GM12892 (cell line): ENCODE data around the gene CDH23.
A peak's percentile ranks its signal among the peaks of the same experiment; 100 is the strongest.

Experiments
- DNase-seq: peaks from one replicate; pipeline ENCODE4 v3.0.0; 2011; ENCODE audit not compliant: insufficient read length
- FAIRE-seq: peaks from 2 replicates; lab custom pipeline; 2011; peaks lifted over from hg19 to GRCh38; lab: Jason Lieb, UNC
- POLR2A ChIP-seq: IDR thresholded peaks from 2 replicates; pipeline ENCODE4 v1.6.1; 2011; ENCODE audit warnings: low read depth, low read length, control low read depth
- POLR2AphosphoS5 ChIP-seq: IDR thresholded peaks from 2 replicates; pipeline ENCODE4 v1.6.1; 2011; ENCODE audit warnings: low read depth, low read length, control low read depth
- TAF1 ChIP-seq: IDR thresholded peaks from 2 replicates; pipeline ENCODE4 v1.6.1; 2011; ENCODE audit warnings: low read depth, mild to moderate bottlenecking, control low read depth, low read length, borderline replicate concordance

Gene CDH23

GRCh38 chr10:71804077-71804476 lies 407.4 kb downstream of the CDH23 start:
- FAIRE-seq (no peak), DNase-seq (no peak)
- no peak for TF ChIP-seq POLR2AphosphoS5
- no peak for TF ChIP-seq POLR2A
- no peak for TF ChIP-seq TAF1

- TF ChIP-seq POLR2A (no peak), TAF1 (no peak), POLR2AphosphoS5 (no peak)
- no peak for DNase-seq
- FAIRE-seq = no peak
Measured at GRCh38 chr10:71805776-71806703, 409.3 kb downstream of the CDH23 start.

DNA sequence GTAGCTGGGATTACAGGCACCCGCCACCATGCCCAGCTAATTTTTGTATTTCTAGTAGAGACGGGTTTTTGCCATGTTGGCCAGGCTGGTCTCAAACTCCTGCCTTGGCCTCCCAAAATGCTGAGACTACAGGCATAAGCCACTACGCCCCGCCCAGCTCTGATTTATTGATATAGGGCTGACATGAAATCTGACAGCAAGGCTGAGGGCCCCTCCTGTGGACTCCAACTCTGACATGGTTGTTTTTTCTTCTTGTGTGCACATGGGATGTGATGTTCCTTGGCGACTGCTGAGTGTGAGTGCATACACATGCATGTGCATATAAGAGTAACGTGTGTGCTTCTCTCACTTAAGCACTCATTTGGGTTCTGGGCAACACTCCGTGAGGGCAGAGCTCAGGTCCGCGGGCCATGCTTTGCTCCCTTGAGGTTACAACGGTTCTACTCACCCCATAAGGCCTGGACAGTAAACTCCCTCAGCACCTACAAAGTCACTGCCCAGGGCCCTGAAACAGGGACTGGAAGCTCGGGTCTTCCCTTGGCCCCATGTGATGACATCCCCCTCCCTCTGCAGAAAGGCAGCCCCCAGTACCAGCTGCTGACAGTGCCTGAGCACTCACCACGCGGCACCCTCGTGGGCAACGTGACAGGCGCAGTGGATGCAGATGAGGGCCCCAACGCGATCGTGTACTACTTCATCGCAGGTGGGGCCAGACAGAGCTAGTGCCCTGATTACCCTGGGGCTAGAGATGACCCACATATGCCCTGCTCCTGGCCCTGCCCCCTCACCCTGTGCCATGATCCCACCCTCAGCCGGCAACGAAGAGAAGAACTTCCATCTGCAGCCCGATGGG lies 410.2 kb downstream of the CDH23 start:
- DNase-seq = no peak
- FAIRE-seq = no peak
- TF ChIP-seq POLR2A (no peak), POLR2AphosphoS5 (no peak), TAF1 (no peak)

- DNase-seq (no peak), FAIRE-seq (no peak)
- TF ChIP-seq POLR2A (no peak), POLR2AphosphoS5 (no peak), TAF1 (no peak)
Measured at GRCh38 chr10:71807557-71808510, 411.1 kb downstream of the CDH23 start.

- FAIRE-seq = no peak
- no peak for DNase-seq
- TF ChIP-seq TAF1 (no peak), POLR2AphosphoS5 (no peak), POLR2A (no peak)
Measured at GRCh38 chr10:71809628-71810027, 412.9 kb downstream of the CDH23 start.

DNA sequence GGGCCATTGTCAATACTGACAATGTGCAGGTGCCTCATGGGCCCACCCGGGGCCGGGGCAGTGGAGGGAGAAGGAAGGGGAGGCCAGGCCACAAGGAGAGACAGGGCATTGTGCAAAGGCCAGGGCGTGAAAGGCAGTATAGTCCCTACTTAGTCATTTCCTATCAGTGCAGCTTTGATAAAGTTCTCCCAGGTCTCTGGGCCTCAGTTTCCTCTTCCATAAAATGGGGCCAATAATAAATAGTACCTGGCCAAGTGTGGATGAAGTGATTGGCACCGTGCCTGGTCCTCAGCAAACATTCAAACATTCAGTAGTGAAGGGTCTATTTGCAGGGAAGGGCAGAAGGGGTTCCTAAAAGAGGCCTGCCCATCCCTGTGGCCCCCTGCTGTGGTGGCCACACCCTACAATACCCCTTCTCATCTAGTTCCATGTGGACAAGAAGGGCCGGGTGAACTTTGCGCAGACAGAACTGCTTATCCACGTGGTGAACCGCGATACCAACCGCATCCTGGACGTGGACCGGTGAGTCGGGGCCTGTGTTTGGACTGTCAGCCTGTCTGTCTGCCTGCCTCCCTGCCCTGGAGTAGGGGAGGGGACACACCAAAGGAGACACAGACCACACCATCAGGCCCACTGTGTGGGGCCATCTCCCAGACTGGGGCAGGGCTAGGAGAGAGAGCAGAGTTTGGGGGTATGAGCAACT lies 413.5 kb downstream of the CDH23 start:
- DNase-seq (no peak), FAIRE-seq (no peak)
- no peak for TF ChIP-seq POLR2A
- TF ChIP-seq TAF1 = no peak
- no peak for TF ChIP-seq POLR2AphosphoS5

GRCh38 chr10:71811351-71811750 lies 414.6 kb downstream of the CDH23 start:
- TF ChIP-seq POLR2AphosphoS5 (no peak), POLR2A (no peak), TAF1 (no peak)
- DNase-seq (no peak), FAIRE-seq (no peak)

- TF ChIP-seq POLR2AphosphoS5 = no peak
- FAIRE-seq (peak; percentile 63), DNase-seq (peak; percentile 94)
Measured at GRCh38 chr10:71812016-71812912, 415.5 kb downstream of the CDH23 start.

DNA sequence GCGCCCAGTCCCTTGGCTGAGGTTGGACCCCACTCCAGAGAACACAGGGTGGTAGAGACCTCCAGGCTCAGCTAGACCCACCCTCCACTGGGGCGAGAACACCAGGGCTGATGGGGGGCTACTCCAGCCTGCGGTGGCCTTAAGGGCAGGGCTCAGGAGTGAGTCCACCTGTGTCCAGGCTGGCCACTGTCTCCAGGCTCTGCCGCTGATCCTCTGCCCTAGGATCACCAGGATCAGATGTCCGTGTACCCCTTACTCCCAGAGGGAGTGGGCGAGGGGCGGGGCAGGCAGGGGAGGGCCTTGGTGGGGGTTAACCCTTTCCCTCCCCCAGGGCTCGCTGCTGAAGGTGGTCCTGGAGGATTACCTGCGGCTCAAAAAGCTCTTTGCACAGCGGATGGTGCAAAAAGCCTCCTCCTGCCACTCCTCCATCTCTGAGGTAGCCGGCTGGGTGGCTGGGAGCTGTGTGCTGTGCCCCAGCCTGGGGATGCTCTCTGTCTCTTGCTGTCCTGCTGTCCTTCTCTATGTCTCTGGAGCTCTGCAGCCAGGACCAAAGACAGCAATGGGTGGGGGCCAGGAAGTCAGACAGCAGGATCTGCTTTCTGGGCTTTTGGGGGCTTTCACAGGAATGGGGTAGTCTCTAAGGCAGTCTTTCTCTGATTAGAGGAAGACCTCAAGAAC lies 416.3 kb downstream of the CDH23 start:
- no peak for DNase-seq
- FAIRE-seq = no peak
- no peak for TF ChIP-seq TAF1
- TF ChIP-seq POLR2AphosphoS5 = no peak
- TF ChIP-seq POLR2A = no peak
